ENCODE data around the gene NRF1. TPM values are rescaled to one million over a fixed set of nuclear protein-coding genes. Genes with fewer than 3 reads are reported as not detected.
"Not testable (repeated sequence)": the region's sequence is repeated elsewhere in the genome, so short reads cannot be mapped to it uniquely, and the experiment has no call there.

The NRF1 gene
- total RNA-seq, 1 donor from 2014 or later = 16.0 TPM

GRCh38 chr7:129782818-129783583 is 171.5 kb downstream of the NRF1 start:
- DNase-seq = no peak

GRCh38 chr7:129783584-129783919 is 172.0 kb downstream of the NRF1 start:
- DNase-seq = no peak

GRCh38 chr7:129784437-129784782 is 172.9 kb downstream of the NRF1 start:
- no peak for DNase-seq

GRCh38 chr7:129784783-129785684 is 173.5 kb downstream of the NRF1 start:
- DNase-seq = no peak

- DNase-seq = no peak
Observed at GRCh38 chr7:129785685-129786514, 174.4 kb downstream of the NRF1 start.

GRCh38 chr7:129786825-129787563 is 175.5 kb downstream of the NRF1 start:
- no peak for DNase-seq

- no peak for DNase-seq
Observed at GRCh38 chr7:129789000-129789399, 177.5 kb downstream of the NRF1 start.

GRCh38 chr7:129789652-129790051 is 178.1 kb downstream of the NRF1 start:
- no peak for DNase-seq

GRCh38 chr7:129790136-129790535 is 178.6 kb downstream of the NRF1 start:
- DNase-seq = no peak

GRCh38 chr7:129792721-129793120 is 181.2 kb downstream of the NRF1 start:
- DNase-seq = no peak

GRCh38 chr7:129793506-129794310 is 182.2 kb downstream of the NRF1 start:
- no peak for DNase-seq

GRCh38 chr7:129794461-129794860 is 182.9 kb downstream of the NRF1 start:
- not testable (repeated sequence) for DNase-seq

- no peak for DNase-seq
Observed at GRCh38 chr7:129796186-129796775, 184.8 kb downstream of the NRF1 start.

GRCh38 chr7:129797214-129797789 is 185.8 kb downstream of the NRF1 start:
- DNase-seq = no peak

GRCh38 chr7:129798616-129799349 is 187.3 kb downstream of the NRF1 start:
- DNase-seq = no peak

- DNase-seq = no peak
Observed at GRCh38 chr7:129799350-129799955, 187.9 kb downstream of the NRF1 start.

GRCh38 chr7:129800901-129801300 is 189.4 kb downstream of the NRF1 start:
- no peak for DNase-seq

GRCh38 chr7:129801882-129802281 is 190.4 kb downstream of the NRF1 start:
- no peak for DNase-seq

- no peak for DNase-seq
Observed at GRCh38 chr7:129803546-129804081, 192.1 kb downstream of the NRF1 start.
